ENCODE measurements around the gene PAK2.

- TF ChIP-seq TAF1 (IDR thresholded peaks at IDR 0.05; ENCODE audit: low read depth, low read length) = no peak
- no peak for TF ChIP-seq POLR2AphosphoS5 (IDR thresholded peaks at IDR 0.05; ENCODE audit: low read depth, low read length)
- no peak for TF ChIP-seq POLR2A (IDR thresholded peaks at IDR 0.05; ENCODE audit: low read depth, low read length)
- no peak for TF ChIP-seq SPI1 (IDR thresholded peaks at IDR 0.05; ENCODE audit: low read depth, low read length)
- TF ChIP-seq PAX5 (IDR thresholded peaks at IDR 0.05; ENCODE audit: insufficient read depth, low read length, severe bottlenecking) = no peak
Observed at GRCh38 chr3:196790636-196791035, 51.0 kb downstream of the PAK2 start.
